ENCODE data around the gene COL20A1.

DNA sequence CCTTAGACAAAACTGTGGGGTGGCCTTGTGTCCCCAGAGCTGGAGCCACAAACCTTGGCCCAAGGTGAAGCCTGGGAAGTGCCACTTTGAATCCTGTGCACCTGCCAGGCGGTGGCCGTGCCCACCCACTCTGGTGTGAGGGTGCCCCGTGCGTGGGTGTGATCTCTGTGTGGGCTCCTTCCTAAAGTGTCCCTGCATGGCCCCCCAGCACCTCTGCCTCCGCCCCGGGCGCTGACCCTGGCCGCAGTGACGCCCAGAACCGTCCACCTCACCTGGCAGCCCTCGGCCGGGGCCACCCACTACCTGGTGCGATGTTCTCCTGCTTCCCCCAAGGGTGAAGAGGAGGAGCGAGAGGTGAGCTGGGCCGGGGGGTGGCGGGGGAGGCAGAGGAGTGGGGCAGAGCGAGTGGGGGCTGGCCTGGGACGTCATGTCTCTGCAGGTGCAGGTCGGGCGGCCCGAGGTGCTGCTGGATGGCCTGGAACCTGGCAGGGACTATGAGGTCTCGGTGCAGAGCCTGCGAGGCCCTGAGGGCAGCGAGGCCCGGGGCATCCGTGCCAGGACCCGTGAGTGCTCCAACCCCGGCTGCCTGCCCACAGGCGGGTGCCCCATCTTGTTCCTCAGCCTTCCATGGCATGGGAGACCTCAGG lies 18.3 kb downstream of the COL20A1 start:
- TF ChIP-seq EZH2 (IDR thresholded peaks at IDR 0.05; ENCODE audit: insufficient read depth, poor library complexity, severe bottlenecking), result no peak
- TF ChIP-seq EZH2phosphoT487 (IDR thresholded peaks at IDR 0.05; ENCODE audit: insufficient read depth, low read depth), result no peak
